IgD-negative memory B cell (primary cell): ENCODE measurements around the gene CYFIP1. TPM values are rescaled to one million over a fixed set of nuclear protein-coding genes. Genes with fewer than 3 reads are reported as not detected.
A peak's percentile ranks its signal among the peaks of the same experiment; 100 is the strongest.

Experiments
- H3K27ac Mint-ChIP-seq, 3 donors: one replicate each; pipeline ENCODE4 v1.8.0; 2020 to 2022; ENCODE audit warnings: mild to moderate bottlenecking in 3 of 3, mixed read lengths in 3 of 3, moderate library complexity in 1 of 3
- H3K27me3 Mint-ChIP-seq: one replicate; pipeline ENCODE4 v1.8.0; 2021; ENCODE audit warnings: mixed read lengths
- H3K36me3 Mint-ChIP-seq: one replicate; pipeline ENCODE4 v1.8.0; 2020; ENCODE audit warnings: mild to moderate bottlenecking, mixed read lengths
- H3K4me1 Mint-ChIP-seq, 3 donors: one replicate each; pipeline ENCODE4 v1.8.0; 2020 to 2022; ENCODE audit warnings: mixed read lengths in 3 of 3, mild to moderate bottlenecking in 1 of 3
- H3K4me3 Mint-ChIP-seq, 4 donors: one replicate each; pipeline ENCODE4 v1.8.0; 2020 to 2022; ENCODE audit warnings: mild to moderate bottlenecking in 4 of 4, mixed read lengths in 4 of 4, moderate library complexity in 3 of 4
- H3K9me3 Mint-ChIP-seq, 3 donors: one replicate each; pipeline ENCODE4 v1.8.0; 2020 to 2021; ENCODE audit warnings: mixed read lengths in 3 of 3, mild to moderate bottlenecking in 1 of 3
- polyA plus RNA-seq: library from polyadenylated mRNA; unstranded; fragments of 300-500 nt; fragmentation: Illumina TruSeq; gene quantifications from one replicate; pipeline ENCODE4 v1.2.3, GENCODE V29; 2021

The CYFIP1 gene
- polyA plus RNA-seq, 1 donor from 2014 or later, result 12.5 TPM

- H3K27ac Mint-ChIP-seq, result no peak overlapping the region
- no peaks in the 10 kb centered on the region for H3K9me3 Mint-ChIP-seq
- H3K27me3 Mint-ChIP-seq, result no peaks in the 10 kb centered on the region
- H3K4me1 Mint-ChIP-seq, result no peaks in the 10 kb centered on the region
- H3K4me3 Mint-ChIP-seq, result peak overlapping the region in 1 of 4 donors; percentile 27
- H3K36me3 Mint-ChIP-seq, result peaks cover 8% of the 10 kb centered on the region
Observed at GRCh38 chr15:22904736-22905135, 75.4 kb downstream of the CYFIP1 start.

- Mint-ChIP-seq H3K27me3 (no peaks in the 10 kb centered on the region), H3K9me3 (no peaks in the 10 kb centered on the region), H3K4me3 (no peak overlapping the region), H3K27ac (no peak overlapping the region), H3K36me3 (peaks cover 8% of the 10 kb centered on the region), H3K4me1 (no peaks in the 10 kb centered on the region)
Observed at GRCh38 chr15:22903961-22904534, 76.1 kb downstream of the CYFIP1 start.

- H3K27ac Mint-ChIP-seq, result no peak overlapping the region
- H3K4me3 Mint-ChIP-seq, result no peak overlapping the region
- no peaks in the 10 kb centered on the region for H3K27me3 Mint-ChIP-seq
- no peaks in the 10 kb centered on the region for H3K9me3 Mint-ChIP-seq
- peaks cover 8% of the 10 kb centered on the region for H3K36me3 Mint-ChIP-seq
- H3K4me1 Mint-ChIP-seq, result no peaks in the 10 kb centered on the region
Observed at GRCh38 chr15:22903427-22903826, 76.7 kb downstream of the CYFIP1 start.

- H3K4me3 Mint-ChIP-seq, result no peak overlapping the region
- H3K36me3 Mint-ChIP-seq, result peaks cover 5% of the 10 kb centered on the region
- no peak overlapping the region for H3K27ac Mint-ChIP-seq
- no peaks in the 10 kb centered on the region for H3K4me1 Mint-ChIP-seq
- H3K9me3 Mint-ChIP-seq, result no peaks in the 10 kb centered on the region
- no peaks in the 10 kb centered on the region for H3K27me3 Mint-ChIP-seq
Observed at GRCh38 chr15:22902981-22903380, 77.2 kb downstream of the CYFIP1 start.

- no peaks in the 10 kb centered on the region for H3K9me3 Mint-ChIP-seq
- no peaks in the 10 kb centered on the region for H3K4me1 Mint-ChIP-seq
- H3K27me3 Mint-ChIP-seq, result no peaks in the 10 kb centered on the region
- peaks cover 2% of the 10 kb centered on the region for H3K36me3 Mint-ChIP-seq
- H3K4me3 Mint-ChIP-seq, result no peak overlapping the region
- no peak overlapping the region for H3K27ac Mint-ChIP-seq
Observed at GRCh38 chr15:22902578-22902977, 77.6 kb downstream of the CYFIP1 start.

GRCh38 chr15:22902046-22902445 is 78.1 kb downstream of the CYFIP1 start:
- Mint-ChIP-seq H3K27ac (no peak overlapping the region), H3K4me3 (no peak overlapping the region), H3K36me3 (peaks cover 2% of the 10 kb centered on the region), H3K4me1 (no peaks in the 10 kb centered on the region), H3K9me3 (no peaks in the 10 kb centered on the region), H3K27me3 (no peaks in the 10 kb centered on the region)

GRCh38 chr15:22895465-22896190 is 84.5 kb downstream of the CYFIP1 start:
- Mint-ChIP-seq H3K9me3 (no peaks in the 10 kb centered on the region), H3K27ac (no peak overlapping the region), H3K4me3 (no peak overlapping the region)

GRCh38 chr15:22893881-22894280 is 86.3 kb downstream of the CYFIP1 start:
- no peaks in the 10 kb centered on the region for H3K4me1 Mint-ChIP-seq
- H3K36me3 Mint-ChIP-seq, result peaks cover 10% of the 10 kb centered on the region
- no peak overlapping the region for H3K4me3 Mint-ChIP-seq
- no peaks in the 10 kb centered on the region for H3K9me3 Mint-ChIP-seq
- no peaks in the 10 kb centered on the region for H3K27me3 Mint-ChIP-seq
- no peak overlapping the region for H3K27ac Mint-ChIP-seq

More at GRCh38 chr15:22895465-22896190, 84.5 kb downstream of the CYFIP1 start:
- Mint-ChIP-seq H3K36me3 (peaks cover 10% of the 10 kb centered on the region), H3K27me3 (no peaks in the 10 kb centered on the region), H3K4me1 (no peaks in the 10 kb centered on the region)

- no peaks in the 10 kb centered on the region for H3K27me3 Mint-ChIP-seq
- H3K36me3 Mint-ChIP-seq, result peaks cover 10% of the 10 kb centered on the region
- no peaks in the 10 kb centered on the region for H3K9me3 Mint-ChIP-seq
- no peaks in the 10 kb centered on the region for H3K4me1 Mint-ChIP-seq
- H3K4me3 Mint-ChIP-seq, result no peak overlapping the region
- no peak overlapping the region for H3K27ac Mint-ChIP-seq
Observed at GRCh38 chr15:22893081-22893480, 87.1 kb downstream of the CYFIP1 start.

- Mint-ChIP-seq H3K27ac (peak overlapping the region in 2 of 3 donors; percentile 18 to 35), H3K4me1 (no peaks in the 10 kb centered on the region), H3K4me3 (no peak overlapping the region)
Observed at GRCh38 chr15:22892333-22892732, 87.8 kb downstream of the CYFIP1 start.

GRCh38 chr15:22891426-22892210 is 88.5 kb downstream of the CYFIP1 start:
- Mint-ChIP-seq H3K9me3 (no peaks in the 10 kb centered on the region), H3K27me3 (no peaks in the 10 kb centered on the region), H3K4me3 (no peak overlapping the region), H3K27ac (no peak overlapping the region), H3K36me3 (peaks cover 14% of the 10 kb centered on the region), H3K4me1 (no peaks in the 10 kb centered on the region)

More at GRCh38 chr15:22892333-22892732, 87.8 kb downstream of the CYFIP1 start:
- H3K36me3 Mint-ChIP-seq, result peaks cover 14% of the 10 kb centered on the region
- no peaks in the 10 kb centered on the region for H3K9me3 Mint-ChIP-seq
- no peaks in the 10 kb centered on the region for H3K27me3 Mint-ChIP-seq

GRCh38 chr15:22890296-22890695 is 89.9 kb downstream of the CYFIP1 start:
- Mint-ChIP-seq H3K4me1 (no peaks in the 10 kb centered on the region), H3K9me3 (no peaks in the 10 kb centered on the region), H3K27ac (no peak overlapping the region), H3K27me3 (no peaks in the 10 kb centered on the region), H3K4me3 (no peak overlapping the region), H3K36me3 (peaks cover 10% of the 10 kb centered on the region)

GRCh38 chr15:22889146-22889818 is 90.9 kb downstream of the CYFIP1 start:
- no peak overlapping the region for H3K27ac Mint-ChIP-seq
- H3K9me3 Mint-ChIP-seq, result no peaks in the 10 kb centered on the region
- H3K4me3 Mint-ChIP-seq, result no peak overlapping the region
- no peaks in the 10 kb centered on the region for H3K4me1 Mint-ChIP-seq
- peaks cover 10% of the 10 kb centered on the region for H3K36me3 Mint-ChIP-seq
- no peaks in the 10 kb centered on the region for H3K27me3 Mint-ChIP-seq

GRCh38 chr15:22888120-22888859 is 91.9 kb downstream of the CYFIP1 start:
- H3K27me3 Mint-ChIP-seq, result no peaks in the 10 kb centered on the region
- H3K9me3 Mint-ChIP-seq, result no peaks in the 10 kb centered on the region
- no peak overlapping the region for H3K4me3 Mint-ChIP-seq
- H3K4me1 Mint-ChIP-seq, result no peaks in the 10 kb centered on the region
- no peak overlapping the region for H3K27ac Mint-ChIP-seq
- peaks cover 6% of the 10 kb centered on the region for H3K36me3 Mint-ChIP-seq
